KG1 (cell line): ENCODE measurements around the gene PAX5.
"Not testable (repeated sequence)": the region's sequence is repeated elsewhere in the genome, so short reads cannot be mapped to it uniquely, and the experiment has no call there.

Experiments used
- DNase-seq: peaks from one replicate; lab custom pipeline; 2025; lab: John Stamatoyannopoulos, UW

The PAX5 gene

DNA sequence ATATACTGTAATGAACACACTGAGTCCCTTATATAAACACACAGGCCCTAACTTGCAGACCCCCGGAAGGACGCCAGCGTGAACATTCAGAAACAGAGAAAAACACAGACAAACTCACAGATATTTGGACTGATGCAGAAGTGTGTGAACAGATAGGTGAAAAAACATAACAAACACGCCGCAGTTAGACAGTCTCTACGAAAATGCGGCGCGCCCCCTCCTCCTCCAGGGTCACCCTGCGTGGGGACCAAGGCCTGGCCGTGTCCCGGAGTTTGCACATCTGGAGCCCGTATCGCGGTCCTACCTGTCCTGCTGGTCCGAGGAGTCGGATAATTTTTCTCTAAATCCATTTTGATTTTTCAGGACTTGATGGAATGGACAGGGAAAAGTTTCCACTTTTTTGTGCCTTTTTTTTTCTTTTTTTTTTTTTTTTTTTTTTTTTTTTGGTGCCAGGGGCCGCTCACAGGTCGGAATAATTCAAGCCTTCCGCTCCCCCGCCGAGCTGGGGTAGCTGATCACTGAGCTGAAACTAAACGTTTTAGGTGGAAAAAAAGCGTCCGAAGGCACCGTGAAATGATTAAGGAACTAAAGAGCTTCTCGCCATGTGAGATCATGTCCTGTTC, at the start of gene PAX5:
PAX5 (minus strand) TSS at position 587 of the 623 bp plus-strand sequence; CDS start at position 350, 237 bp downstream.
- no peak for DNase-seq

DNA sequence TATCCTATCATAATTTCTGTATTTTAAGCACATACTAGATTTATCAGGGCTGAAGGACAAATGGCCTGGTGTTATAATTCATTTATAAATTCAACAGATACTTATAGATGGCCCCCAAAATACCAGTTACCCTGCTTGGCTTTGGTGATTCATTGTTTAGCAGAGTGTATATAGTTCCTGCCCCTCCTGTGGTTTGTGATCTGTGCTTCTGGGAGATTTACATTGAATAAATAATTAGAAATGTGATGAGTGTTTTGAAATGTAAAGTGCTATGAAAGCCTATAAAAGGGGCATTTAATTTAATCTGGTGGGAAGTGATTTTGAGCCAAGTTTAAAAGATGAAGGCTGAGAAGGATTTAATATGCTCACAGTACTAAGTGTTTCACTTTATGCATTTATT, 49.6 kb upstream of the PAX5 start:
- no peak for DNase-seq

DNA sequence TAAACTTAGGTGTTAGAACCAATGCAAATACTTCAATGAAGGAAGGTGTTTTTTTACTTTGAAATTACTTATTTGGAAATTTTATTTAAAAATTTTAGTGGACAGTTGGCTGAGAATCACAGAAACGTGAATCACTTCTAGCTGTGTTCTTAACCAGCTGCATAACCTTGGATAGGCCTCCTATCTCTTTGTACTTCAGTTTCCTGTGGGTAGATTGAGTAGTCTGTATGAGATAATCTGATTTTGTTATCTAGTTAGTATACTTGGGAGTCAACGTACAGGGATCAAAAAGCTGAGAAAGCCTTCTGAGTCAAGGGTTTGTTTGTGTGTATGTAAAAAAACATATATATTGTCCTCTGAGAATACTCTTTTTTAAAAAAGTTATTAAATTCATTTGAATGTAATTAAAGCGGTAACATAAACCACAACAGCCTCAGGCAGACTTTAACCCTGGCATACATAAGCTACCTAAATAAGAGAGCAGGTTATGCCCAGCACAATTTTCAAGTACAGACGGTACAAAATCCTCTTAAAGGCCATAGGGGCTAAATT, 48.2 kb upstream of the PAX5 start:
- no peak for DNase-seq

DNA sequence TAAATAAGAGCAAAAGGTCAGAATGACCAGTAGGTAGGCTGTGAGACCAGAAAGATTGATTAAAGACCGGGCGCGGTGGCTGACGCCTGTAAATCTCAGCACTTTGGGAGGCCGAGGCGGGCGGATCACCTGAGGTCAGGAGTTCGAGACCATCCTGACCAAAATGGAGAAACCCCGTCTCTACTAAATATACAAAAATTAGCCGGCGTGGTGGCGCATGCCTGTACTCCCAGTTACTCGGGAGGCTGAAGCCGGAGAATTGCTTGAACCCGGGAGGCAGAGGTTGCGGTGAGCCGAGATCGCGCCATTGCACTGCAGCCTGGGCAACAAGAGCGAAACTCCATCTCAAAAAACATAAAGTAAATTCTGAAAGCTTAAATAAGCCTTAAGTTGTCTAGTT, 47.4 kb upstream of the PAX5 start:
- DNase-seq = not testable (repeated sequence)

DNA sequence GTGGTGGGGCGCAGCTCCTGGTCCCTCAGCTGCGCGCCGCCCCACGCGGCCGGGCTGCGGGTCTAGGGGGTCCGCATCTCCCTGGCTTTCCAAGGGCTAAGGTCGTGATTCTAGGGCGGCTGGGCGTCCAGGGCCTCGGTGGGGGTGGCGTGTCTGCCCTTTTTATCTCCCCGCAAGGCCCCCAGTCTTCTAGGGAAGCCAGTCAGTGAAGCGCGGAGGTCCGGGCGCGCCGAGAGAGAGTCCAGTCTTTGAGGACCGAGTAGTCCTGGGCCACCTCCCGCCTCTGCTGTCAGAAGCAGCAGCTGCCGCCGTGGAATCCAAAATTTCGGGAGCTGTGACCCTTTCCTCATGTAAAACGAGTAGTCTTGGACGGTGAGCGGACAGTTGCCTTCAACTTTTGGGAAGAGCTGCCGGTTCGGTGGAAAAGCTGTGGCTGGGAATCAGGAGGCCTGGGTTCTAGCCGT, 46.1 kb upstream of the PAX5 start:
- not testable (repeated sequence) for DNase-seq

DNA sequence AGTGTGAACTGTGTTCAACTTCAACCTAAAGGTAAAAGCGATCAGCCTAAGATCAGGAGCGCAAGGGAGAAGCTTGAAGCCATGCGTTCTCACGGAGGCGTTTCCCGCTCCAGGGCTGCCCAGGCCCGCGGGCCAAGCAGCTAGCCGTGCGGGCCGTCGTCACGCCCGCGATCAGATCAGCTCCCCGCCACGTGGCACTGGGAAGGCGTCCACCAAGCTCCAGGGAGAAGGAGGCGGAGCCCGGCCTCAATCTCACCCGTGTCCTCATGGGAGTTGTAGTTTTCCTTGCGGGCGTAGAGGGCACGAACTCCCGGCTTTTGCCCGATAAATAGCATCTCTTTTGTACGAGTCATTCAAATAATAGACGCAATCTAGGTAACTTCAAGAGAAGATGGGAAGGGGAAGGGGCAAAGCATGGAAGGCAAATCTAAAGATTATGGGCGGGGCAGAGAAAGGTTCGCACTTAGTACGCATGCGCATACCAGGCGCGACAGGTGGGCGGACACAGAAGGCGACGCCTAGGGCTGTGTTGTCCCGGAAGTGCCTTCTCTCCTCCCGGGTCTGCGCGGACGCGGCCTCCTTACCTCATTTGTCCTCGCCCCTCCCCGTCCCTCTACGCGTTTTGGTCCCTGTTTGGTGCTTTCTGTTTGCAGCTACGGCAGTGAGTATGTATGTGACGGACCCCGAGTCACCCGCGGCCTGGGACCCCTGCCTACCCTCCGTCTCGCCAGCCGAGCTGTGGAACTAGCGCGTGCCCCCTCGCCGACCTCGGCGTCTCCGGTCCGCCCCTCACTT, 45.5 kb upstream of the PAX5 start:
- DNase-seq = peak; percentile 90

DNA sequence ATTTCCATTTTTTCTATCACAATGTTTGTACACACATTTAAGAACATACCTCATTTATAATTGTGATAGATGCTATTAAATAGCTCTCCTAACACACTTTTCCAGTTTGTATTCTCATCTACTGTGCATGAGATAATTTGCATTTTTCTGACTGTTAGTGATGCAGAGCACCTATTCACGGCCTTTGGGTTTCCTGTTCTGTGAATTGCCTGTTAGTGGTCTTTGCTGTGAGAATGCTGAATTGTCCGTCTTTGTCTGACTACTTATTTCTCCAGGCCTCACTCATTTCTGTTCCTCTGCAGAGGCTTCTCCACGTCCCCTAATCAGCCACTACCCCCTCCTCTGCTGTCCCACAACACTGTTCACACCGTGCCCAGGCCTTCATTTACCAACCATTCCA, 40.7 kb upstream of the PAX5 start:
- not testable (repeated sequence) for DNase-seq

DNA sequence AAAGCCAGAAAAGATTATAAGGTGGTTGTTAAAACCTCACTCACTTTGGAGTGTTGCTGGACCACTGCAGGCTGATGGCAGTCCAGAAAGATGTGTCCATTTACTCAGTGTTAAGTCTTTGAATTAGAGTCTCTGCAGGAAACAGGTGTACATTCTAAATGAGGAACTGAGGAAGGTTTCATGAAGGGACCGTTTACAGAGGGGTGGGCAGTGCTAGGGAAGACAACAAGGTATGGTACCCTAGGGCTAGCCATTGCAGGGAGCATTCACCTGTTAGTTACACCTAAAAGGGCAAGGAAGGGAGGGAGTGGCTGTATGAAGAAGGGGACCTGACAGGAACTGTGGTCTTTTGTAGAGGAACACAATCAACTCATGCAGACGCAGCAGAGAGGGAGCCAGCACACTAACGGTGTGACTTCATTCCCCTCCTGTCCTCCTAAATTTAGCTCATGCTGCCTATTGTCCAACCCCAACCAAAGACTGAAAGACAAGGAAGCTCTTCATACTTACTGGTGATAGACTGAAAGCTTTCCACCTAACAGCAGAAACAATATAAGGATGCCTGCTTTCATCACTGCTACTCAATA, 32.2 kb upstream of the PAX5 start:
- DNase-seq = no peak

DNA sequence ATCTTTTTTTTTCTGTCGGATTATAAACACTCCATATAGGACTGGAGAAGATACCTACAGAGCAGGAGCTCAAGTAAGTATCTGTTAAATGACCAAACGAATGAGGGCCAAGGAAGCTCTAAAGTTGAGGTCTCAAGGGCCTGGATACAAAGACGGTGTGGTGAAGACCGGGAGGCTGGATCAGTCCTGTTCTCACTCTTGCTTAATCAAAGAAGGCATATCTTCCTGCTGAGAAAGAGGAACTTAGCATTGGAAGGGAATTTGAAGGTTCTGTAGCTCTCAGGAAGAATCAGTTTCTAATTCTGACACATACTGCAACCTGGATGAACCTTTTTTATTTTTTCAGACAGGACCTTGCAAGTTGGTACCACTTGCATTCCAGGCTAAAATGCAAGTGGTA, 28.3 kb upstream of the PAX5 start:
- no peak for DNase-seq

DNA sequence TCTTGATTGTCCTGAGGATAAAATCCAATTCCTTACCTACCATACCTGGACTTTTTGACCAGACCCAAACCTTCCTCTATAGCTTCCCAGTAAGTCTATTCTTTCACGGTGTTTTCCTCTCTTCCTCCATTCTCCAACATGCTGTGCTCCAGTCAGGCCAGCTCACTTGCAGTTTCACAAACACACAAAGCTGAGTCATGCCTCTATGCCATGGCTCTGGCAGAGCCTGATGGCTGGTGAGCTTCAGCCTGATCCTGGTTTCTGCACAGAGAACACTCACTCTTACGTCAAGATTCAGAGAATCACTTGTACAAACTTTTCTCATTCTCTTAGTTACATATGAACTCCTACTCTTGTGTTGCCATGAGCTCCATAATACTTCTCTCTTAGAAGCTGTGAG, 27.7 kb upstream of the PAX5 start:
- DNase-seq = no peak

DNA sequence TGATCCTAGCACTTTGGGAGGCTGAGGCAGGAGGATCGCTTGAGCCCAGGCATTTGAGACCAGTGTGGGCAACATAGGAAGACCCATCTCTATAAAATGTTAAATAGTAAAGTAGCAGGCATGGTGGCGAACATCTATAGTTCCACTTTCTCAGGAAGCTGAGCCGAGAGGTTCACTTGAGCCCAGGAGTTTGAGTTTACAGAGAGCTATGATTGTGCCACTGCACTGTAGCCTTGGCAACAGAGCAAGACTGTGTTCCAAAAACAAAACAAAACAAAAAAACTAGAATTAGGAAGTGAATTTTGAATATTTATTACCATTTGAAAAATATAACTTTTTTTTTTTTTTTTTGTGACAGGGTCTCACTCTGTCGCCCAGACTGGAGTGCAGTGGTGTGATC, 26.8 kb upstream of the PAX5 start:
- no peak for DNase-seq

DNA sequence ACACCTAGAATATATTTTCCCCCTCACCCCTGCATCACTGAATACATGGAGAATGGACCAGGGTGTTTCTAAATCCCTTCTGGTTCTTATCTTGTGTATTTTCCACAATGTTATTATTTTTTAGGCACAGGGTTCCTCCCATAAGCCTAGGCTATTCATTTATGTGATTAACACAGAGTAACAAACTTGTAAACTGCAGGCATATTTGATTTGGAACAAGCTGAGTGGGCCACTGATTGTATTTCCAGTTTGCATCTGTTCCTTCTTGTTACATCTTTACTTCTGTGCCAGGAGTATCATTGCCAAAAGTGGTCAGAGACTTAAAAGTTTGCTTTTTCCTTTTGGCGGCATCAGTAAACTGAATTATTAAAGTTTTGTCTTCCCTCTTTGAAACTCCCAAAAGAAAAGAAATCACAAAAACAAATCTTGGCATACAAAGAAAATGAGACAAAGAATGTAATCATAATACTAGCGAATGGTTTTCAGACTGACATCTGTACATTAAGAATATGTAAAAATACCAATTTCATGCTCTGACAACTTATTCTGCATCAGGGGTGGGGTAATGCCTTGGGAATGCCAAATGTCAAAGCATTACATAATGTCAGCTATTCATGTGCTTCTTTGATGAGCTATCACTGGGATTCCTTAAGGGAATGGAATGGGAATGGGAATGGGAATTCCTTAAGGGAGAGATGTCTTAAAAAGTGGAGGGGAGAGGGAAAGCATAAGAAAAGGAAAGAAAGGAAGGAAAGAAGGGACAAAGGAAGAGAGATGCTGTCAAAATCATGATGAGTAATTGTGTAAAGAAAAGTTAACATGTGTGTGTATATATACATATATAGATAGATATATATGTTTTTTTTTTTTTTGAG, 22.2 kb upstream of the PAX5 start:
- DNase-seq = no peak

DNA sequence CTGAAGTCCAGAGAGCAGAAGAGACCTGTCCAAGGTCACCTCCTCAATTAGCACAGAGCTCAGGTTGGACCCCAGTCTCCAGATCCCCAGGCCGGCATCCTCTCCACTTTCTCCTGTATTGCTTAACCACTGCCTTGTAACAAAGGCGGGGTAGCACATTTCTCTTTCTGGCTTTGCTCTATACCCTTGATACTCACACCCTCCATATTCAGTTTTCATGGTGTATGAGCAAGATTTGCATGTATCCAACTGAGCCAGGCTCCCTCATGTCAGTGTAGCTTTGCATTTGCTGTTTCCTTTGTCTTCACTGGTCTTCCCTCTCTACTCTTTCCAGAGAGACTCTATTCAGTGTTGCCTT, 20.3 kb upstream of the PAX5 start:
- DNase-seq = not testable (repeated sequence)

DNA sequence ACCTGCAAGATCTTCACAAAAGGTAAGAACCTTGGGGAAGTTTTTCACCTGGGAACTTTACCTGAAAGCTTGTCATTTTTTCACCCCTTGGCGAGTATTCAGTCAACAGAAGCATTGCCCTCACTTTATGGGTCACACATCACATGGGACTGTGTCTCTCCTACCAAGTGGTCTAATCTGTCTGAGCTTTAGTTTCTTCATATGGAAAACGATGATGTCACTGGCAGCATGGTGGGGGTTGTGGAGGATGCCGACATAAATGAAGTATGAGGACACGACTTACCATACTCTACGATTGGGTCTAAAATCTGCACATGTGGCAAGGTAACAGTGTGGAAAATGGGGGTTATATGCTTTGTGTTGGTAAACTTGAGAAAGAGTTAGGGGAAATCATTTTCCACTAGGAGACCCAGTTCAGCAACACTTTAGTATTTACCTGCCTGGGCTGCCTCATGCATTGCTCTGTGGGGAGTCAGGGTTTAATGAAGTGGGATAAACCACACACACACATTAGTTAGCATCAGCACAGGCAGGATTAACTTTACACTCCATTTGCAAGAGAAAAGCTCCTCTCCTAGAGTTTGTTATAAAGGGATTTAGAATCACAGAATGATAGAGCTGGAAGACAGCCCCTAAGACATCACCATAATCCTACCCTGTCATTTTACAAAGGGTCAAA, 19.8 kb upstream of the PAX5 start:
- no peak for DNase-seq

DNA sequence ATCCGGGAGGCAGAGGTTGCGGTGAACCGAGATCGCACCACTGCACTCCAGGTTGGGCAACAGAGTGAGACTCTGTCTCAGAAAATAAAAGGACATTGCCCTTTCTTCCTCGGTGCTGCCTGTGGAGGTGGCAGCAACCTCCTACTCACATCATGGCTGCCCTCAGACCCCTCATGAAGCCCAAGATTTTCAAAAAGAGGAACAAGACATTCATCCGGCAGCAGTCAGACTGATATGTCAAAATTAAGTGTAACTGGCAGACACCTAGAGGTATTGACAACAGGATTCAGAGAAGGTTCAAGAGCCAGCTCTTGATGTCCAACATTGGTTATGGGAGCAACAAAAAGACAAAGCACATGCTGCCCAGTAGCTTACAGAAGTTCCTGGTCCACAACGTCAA, 12.6 kb upstream of the PAX5 start:
- DNase-seq = no peak

DNA sequence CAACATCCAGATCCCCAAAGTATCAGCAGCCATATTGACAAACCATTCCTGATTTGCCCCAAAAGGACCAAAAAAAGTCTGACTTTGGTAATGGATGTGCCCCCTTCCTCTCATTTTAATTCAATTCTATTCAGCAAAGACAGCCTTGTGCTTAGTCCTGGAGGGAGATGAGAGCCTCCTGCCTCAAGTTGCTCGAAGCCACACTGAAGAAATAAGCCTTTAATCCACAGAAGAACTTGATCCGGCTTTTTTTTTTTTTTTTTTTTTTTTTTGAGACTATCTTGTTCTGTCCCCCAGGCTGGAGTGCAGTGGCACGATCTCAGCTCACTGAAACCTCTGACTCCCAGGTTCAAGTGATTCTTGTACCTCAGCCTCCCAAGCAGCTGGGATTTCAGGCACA, 8.4 kb upstream of the PAX5 start:
- DNase-seq = no peak

DNA sequence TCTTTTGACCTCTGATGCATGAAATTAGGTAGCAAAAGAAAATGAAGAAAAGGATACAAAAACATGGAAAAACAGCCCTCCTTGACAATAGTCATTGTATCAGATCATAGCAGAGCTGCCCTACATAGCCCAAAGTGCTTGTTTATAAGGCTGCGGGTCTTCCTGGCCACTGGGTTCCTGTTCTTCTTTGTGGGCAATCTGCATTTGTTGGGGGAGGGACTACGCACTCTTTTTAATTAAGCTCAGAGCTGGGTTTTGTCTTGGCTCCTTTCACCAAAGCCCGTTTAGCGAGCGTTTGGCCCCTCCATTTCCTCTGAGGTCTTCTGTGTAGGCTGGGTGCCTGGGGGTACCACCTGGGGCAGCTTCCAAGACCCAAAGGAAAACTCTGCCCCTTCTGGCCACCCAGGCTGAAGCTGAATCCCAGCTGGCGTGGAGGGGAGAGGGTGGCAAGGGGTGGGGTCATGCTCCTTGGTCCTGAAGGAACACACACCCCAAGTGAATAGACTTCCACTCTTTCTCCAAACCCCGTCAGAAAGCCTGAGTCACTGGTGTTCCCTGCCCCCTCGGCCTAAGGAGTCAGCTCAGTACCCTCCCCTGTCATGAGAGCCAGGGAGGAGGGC, 6.5 kb upstream of the PAX5 start:
- DNase-seq = no peak

DNA sequence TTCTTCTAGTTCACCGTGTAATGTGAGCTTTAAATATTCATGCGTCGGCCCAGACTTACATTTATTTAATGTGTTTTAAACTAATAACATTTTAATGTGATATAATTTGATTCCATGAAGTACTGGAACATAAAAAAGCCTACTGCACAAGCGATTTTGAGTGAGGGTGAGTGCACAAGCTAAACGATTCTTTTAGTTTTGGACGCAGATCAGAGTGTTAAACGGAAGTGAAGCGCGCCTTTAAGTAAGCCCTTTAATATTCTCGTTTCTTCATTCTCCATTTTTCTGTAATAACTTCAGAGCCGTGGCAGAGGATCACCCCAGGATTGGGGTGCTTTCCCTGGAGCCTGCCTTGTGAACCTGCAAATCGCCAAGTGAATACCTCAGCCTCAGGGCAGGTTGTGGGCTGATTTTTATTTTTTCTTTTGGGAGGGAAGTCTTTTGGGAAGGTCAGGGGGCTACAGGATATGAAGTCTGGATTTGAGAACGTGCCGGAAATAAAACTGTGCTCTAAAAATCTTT, 4.9 kb upstream of the PAX5 start:
- DNase-seq = no peak

DNA sequence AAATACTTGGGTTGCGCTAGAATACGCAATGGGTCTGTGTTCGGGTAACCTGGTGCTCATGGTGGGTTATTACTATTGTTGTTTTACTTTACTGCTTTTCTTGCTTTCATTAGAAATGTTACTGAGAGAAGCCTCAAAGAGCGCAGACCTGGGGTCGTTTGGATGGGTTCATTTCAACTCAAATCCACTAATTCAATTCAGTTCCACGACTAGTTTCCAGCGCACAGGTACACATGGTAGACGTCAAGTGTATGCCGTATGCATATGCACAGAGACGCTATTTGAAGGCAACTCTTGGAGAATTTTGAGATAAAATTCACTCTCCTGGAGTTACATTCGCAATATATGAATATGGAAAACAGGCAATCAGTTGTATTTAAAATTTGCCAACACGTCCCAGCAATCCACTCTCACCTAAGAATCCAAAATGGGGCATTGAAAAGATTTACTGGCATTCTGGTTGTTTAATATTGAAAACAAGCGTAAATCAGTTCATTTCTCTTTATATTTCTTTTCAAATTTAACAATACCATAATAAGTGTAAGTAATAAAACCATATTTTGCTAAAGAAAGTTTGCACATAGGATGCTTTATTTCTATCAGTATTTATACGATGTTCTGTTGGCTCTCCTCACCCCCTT, 4.4 kb upstream of the PAX5 start:
- DNase-seq = no peak
